Progenitor cell of endocrine pancreas (in vitro differentiated cells): ENCODE data around the gene SCAMP1. TPM values are rescaled to one million over a fixed set of nuclear protein-coding genes. Genes with fewer than 3 reads are reported as not detected.

Experiments
- DNase-seq: peaks from one replicate; pipeline ENCODE4 v3.0.0; 2021; ENCODE audit warnings: low spot score; ENCODE audit not compliant: unreplicated experiment
- H3K27ac Mint-ChIP-seq: 2 replicates; pipeline ENCODE4 v1.8.0; 2021; ENCODE audit warnings: mild to moderate bottlenecking, moderate library complexity, mixed read lengths
- H3K27me3 Mint-ChIP-seq: 2 replicates; pipeline ENCODE4 v1.8.0; 2021; ENCODE audit warnings: mixed read lengths
- H3K36me3 Mint-ChIP-seq: 2 replicates; pipeline ENCODE4 v1.8.0; 2022; ENCODE audit warnings: mixed read lengths; ENCODE audit not compliant: insufficient read depth
- H3K4me1 Mint-ChIP-seq: 2 replicates; pipeline ENCODE4 v1.8.0; 2021; ENCODE audit warnings: low read depth, mixed read lengths
- H3K4me3 Mint-ChIP-seq: 2 replicates; pipeline ENCODE4 v1.8.0; 2021; ENCODE audit warnings: low read depth, mild to moderate bottlenecking, moderate library complexity, mixed read lengths
- H3K9me3 Mint-ChIP-seq: 2 replicates; pipeline ENCODE4 v1.8.0; 2021; ENCODE audit warnings: low read depth, mixed read lengths
- total RNA-seq: library from RNA; stranded (reverse); gene quantifications from 2 replicates; pipeline ENCODE4 v1.2.1, GENCODE V29; 2021
- TF ChIP-seq, protein P1 (sequence below): fragments of 200-600 bp; sonication (generic); IDR thresholded peaks from one replicate; pipeline ENCODE4 v1.5.0; 2021; ENCODE audit warnings: antibody characterized with exemption, mild to moderate bottlenecking; ENCODE audit not compliant: unreplicated experiment

The SCAMP1 gene
- total RNA-seq, 1 donor from 2014 or later = 43.5 TPM

GRCh38 chr5:78495800-78496199 is 135.4 kb downstream of the SCAMP1 start:
- Mint-ChIP-seq H3K9me3 (no peaks in the 10 kb centered on the region), H3K36me3 (peaks cover 3% of the 10 kb centered on the region), H3K4me3 (no peak overlapping the region), H3K4me1 (peaks cover 31% of the 10 kb centered on the region), H3K27me3 (no peaks in the 10 kb centered on the region), H3K27ac (no peak overlapping the region)
- TF ChIP-seq, protein P1, sequence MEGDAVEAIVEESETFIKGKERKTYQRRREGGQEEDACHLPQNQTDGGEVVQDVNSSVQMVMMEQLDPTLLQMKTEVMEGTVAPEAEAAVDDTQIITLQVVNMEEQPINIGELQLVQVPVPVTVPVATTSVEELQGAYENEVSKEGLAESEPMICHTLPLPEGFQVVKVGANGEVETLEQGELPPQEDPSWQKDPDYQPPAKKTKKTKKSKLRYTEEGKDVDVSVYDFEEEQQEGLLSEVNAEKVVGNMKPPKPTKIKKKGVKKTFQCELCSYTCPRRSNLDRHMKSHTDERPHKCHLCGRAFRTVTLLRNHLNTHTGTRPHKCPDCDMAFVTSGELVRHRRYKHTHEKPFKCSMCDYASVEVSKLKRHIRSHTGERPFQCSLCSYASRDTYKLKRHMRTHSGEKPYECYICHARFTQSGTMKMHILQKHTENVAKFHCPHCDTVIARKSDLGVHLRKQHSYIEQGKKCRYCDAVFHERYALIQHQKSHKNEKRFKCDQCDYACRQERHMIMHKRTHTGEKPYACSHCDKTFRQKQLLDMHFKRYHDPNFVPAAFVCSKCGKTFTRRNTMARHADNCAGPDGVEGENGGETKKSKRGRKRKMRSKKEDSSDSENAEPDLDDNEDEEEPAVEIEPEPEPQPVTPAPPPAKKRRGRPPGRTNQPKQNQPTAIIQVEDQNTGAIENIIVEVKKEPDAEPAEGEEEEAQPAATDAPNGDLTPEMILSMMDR = no peak
- DNase-seq = no peak

- peaks cover 3% of the 10 kb centered on the region for H3K36me3 Mint-ChIP-seq
- no peak overlapping the region for H3K4me3 Mint-ChIP-seq
- H3K27ac Mint-ChIP-seq = no peak overlapping the region
- TF ChIP-seq, protein P1 = no peak
- DNase-seq = no peak
- H3K4me1 Mint-ChIP-seq = peaks cover 31% of the 10 kb centered on the region
- H3K9me3 Mint-ChIP-seq = no peaks in the 10 kb centered on the region
- H3K27me3 Mint-ChIP-seq = no peaks in the 10 kb centered on the region
These were observed 136.0 kb downstream of the SCAMP1 start for GRCh38 chr5:78496373-78496772.

DNA sequence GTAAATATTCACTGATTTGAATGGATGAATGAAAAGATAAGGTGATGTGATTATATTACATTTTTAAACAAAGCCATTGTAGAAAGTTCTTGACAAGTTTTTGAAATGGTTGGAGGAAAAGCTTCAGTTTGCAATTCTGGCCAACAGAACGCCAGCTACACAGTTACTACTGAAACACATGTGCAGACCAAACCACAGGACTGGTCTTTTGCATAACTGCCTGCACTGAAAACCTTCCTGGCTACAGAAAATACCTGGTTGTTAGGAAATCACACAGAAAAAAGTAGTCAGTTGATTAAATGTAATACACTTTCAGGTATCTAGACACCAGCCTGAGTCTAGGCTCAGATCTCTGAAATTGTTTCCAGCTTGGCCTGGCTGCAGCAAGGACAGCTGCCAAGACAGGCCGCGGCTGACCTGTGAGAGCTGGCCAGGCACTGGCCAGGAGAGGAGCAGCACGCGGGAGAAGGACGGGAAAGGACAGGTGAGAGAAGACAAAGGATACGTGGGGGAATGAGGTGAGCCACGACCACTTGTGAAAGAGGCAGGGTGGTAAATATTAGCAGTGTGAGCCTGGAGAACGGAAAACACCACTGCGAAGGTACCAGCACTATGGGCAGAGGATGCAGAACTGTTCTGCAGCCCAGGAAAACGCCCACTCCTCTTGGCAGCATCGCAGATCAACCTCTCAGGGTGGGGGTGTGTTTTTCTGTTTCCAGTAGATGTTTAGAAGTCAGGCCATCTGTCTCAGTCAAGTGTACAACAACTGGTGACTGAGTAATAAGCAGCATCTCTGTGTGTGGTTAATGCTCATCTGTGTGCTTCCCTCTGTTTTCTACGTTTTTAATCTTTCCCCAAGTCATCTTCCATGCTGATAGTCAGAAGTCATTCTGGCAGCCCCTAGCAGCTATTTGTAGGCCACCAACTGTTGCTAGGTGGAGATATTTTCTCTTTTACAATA is 137.4 kb downstream of the SCAMP1 start:
- H3K27ac Mint-ChIP-seq = no peak overlapping the region
- H3K36me3 Mint-ChIP-seq = peaks cover 1% of the 10 kb centered on the region
- H3K9me3 Mint-ChIP-seq = no peaks in the 10 kb centered on the region
- TF ChIP-seq, protein P1 = no peak
- no peak for DNase-seq
- peaks cover 30% of the 10 kb centered on the region for H3K4me1 Mint-ChIP-seq
- H3K4me3 Mint-ChIP-seq = no peak overlapping the region
- no peaks in the 10 kb centered on the region for H3K27me3 Mint-ChIP-seq

GRCh38 chr5:78499485-78499884 is 139.1 kb downstream of the SCAMP1 start:
- Mint-ChIP-seq H3K27ac (no peak overlapping the region), H3K9me3 (no peaks in the 10 kb centered on the region), H3K4me1 (peaks cover 36% of the 10 kb centered on the region), H3K4me3 (no peak overlapping the region), H3K36me3 (no peaks in the 10 kb centered on the region), H3K27me3 (no peaks in the 10 kb centered on the region)
- TF ChIP-seq, protein P1 = no peak
- no peak for DNase-seq

- Mint-ChIP-seq H3K4me3 (no peak overlapping the region), H3K27ac (no peak overlapping the region), H3K4me1 (peaks cover 42% of the 10 kb centered on the region), H3K9me3 (no peaks in the 10 kb centered on the region), H3K27me3 (no peaks in the 10 kb centered on the region), H3K36me3 (no peaks in the 10 kb centered on the region)
- TF ChIP-seq, protein P1 = no peak
- DNase-seq = no peak
These were observed 139.6 kb downstream of the SCAMP1 start for GRCh38 chr5:78500028-78500427.
